Epithelial cell of esophagus (primary cell): ENCODE data around the gene RASSF1.

ENCODE experiments used
- DNase-seq: peaks from one replicate; pipeline ENCODE4 v3.0.0; 2010; ENCODE audit warnings: low read depth
- H3K4me3 ChIP-seq: 2 replicates; pipeline ENCODE4 v1.5.1; 2011; ENCODE audit warnings: mild to moderate bottlenecking, low read length, control low read depth
- TF ChIP-seq, protein P1 (sequence below): IDR thresholded peaks from 2 replicates; pipeline ENCODE4 v1.5.1; 2011; ENCODE audit warnings: low read depth, mild to moderate bottlenecking, low read length, control low read depth, inconsistent platforms; ENCODE audit not compliant: insufficient read depth; ENCODE audit errors: missing control alignments

Gene RASSF1

DNA sequence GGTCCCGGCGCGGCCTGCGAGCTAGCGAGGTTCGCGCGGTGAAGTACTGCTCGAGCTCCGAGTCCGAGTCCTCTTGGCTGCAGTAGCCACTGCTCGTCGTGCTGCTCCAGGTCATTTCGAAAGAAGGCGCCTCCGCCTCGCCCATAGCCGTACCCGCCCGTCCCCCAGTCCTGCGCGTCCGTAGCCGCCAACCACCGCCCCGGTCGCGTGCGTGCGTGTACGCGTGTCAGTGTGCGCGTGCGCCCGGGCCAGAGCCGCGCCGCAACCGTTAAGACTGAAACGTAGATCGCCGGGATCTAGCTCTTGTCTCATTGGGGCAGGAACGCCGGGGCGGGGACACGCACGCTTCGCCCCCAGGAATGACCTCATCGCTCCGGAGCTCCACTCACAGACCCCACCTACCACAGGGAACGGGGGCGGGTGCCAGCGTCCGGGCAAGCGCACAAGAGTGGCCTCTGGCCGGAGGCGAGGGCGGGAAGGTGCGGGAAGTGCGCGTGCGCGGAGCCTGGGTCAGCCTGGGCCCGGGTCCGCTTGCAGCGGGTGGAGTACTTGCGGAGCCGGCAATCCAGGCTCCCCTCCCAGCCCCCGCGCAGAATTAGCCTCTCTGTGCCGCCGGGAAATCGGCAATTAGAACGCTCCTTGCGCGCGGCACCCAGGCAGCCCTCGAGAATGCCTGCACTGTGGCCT lies 3.3 kb downstream of the RASSF1 start:
- peak; percentile 100 for DNase-seq
- H3K4me3 ChIP-seq: peak overlapping the region; percentile 92
- TF ChIP-seq, protein P1, sequence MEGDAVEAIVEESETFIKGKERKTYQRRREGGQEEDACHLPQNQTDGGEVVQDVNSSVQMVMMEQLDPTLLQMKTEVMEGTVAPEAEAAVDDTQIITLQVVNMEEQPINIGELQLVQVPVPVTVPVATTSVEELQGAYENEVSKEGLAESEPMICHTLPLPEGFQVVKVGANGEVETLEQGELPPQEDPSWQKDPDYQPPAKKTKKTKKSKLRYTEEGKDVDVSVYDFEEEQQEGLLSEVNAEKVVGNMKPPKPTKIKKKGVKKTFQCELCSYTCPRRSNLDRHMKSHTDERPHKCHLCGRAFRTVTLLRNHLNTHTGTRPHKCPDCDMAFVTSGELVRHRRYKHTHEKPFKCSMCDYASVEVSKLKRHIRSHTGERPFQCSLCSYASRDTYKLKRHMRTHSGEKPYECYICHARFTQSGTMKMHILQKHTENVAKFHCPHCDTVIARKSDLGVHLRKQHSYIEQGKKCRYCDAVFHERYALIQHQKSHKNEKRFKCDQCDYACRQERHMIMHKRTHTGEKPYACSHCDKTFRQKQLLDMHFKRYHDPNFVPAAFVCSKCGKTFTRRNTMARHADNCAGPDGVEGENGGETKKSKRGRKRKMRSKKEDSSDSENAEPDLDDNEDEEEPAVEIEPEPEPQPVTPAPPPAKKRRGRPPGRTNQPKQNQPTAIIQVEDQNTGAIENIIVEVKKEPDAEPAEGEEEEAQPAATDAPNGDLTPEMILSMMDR: no peak

DNA sequence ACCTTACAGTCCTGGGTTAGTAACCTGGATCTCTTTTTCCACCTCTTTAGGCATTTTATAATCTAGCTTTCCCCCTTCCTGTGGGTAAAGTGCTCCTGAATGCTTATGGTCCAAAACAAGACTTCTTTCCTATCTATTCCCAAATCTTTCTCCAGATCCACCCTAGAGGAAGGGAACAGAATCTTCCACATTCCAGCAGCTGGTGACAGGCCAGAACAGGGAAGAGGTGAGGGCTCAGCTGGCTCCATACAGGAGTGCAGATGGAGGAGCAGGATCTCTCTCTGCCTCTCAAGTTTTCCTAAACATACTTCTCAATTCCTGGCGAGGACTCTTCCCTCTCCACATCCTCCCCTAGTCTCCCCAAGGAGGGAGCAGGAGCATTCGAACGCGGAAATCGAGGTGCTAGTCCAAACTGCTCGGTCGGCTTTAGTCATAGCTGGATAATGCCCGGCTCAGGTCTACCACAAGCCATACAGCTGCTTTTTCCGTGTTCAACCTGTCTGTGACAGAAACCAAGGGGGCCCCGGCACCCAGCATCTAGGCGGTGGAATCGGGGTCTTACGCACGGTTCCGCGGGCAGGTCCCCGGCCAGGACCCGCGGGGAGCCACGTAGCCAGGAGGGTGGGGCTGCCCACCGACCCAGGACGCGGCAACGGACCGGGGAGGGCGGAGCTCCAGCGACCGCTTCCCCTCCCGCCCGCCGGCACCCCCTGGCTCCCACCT lies 4.0 kb downstream of the RASSF1 start:
- DNase-seq: peak; percentile 53
- peak overlapping the region; percentile 92 for H3K4me3 ChIP-seq
- TF ChIP-seq, protein P1: peak; percentile 18

DNA sequence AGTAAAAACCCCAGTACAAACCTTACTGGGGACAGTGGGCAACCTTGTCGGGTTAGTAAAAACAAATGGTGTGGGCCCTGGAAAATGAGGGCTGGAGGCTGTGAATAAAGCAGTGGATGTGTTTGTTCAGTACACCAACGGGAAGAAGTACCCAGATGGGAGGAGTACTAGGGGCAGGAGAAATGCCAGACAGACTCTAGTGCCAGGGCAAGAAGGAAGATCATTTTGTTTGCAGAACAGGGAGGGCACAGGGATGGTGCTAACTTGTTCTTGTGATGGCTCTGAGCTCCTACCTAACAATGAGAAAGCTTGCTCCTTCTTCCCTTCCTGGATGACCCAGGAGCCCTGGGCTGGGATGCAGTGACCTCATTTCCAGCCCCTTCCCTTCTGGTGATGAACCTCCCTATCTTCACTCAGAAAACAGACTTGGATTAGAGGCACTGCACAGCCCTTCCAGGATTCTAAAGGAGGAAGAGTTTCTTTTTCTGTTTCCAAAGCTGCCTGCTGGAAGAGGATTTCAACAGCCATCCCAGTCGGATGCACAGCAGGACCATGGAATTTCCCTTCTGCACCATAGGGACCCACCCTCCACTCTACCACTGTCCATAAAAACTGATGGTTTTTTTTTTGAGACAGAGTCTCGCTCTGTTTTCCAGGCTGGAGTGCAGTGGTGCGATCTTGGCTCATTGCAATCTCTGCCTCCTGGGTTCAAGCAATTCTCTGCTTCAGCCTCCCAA lies 6.1 kb downstream of the RASSF1 start:
- TF ChIP-seq, protein P1: no peak
- H3K4me3 ChIP-seq: no peak overlapping the region
- DNase-seq: no peak

DNA sequence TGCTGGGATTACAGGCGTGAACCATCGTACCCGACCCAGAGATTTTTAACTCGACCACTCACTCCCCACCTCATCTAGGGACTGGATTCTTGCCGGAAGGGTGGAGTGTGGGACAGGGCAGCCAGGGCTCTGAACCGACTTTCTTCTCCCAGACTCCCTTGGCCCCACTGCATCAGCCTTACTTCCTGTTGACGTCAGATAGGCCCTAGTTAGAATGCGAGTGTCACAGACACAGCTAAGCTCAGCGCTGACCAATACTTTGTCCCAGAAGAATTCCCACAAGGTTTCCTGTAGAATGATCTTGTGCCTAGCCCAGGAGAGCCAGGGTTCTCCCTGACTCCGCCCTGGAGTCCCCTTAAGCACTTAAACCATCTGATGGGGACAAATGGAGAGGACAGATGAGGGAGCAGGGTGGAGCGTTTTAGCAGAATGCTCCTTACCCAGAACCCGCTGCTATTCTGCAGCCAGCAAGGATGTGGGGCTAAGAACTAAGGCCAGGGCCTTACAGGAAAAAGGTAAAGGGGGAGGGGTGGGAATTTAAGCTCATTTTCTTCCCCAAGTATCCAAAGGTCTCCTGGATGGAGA lies 6.8 kb downstream of the RASSF1 start:
- H3K4me3 ChIP-seq: no peak overlapping the region
- DNase-seq: no peak
- TF ChIP-seq, protein P1: no peak

DNA sequence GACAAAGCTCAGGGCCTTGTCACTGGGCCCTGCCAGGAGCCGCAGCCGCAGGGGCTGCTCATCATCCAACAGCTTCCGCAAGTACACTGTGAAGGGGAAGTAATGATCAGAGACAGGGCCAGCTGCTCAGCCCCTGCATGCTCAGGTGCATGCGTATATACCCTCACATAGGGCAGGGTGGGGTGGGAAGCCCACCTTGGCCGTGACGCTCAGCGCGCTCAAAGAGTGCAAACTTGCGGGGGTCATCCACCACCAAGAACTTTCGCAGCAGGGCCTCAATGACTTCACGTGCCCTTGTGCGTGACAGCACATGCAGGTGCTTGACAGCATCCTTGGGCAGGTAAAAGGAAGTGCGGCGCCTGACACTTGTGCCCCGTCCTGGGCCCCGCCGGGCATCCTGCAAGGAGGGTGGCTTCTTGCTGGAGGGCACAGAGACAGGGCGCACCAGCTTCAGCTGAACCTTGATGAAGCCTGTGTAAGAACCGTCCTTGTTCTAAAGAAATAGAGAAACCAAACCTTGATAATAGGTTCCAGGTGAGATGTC lies 9.2 kb downstream of the RASSF1 start:
- DNase-seq: no peak
- TF ChIP-seq, protein P1: no peak
- H3K4me3 ChIP-seq: no peak overlapping the region

DNA sequence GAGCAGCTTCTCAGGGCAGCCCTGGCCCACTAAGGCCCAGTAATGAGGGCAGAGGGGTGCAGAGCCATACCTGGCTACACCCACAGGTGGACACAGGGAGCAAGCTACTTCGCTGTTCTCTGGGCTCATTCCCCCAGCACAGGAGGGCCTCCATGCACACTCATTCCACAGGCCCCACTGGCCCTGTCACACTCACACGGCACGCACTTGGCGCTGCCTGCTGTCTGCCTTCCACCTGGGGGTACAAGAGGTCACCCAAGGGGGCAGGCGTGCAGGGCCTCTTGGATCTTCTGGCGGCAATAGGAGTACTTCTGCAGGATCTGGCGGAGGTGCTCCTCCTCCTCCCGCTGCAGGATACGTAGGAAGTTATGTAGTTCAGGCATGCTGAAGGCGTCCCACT lies 10.3 kb downstream of the RASSF1 start:
- TF ChIP-seq, protein P1: no peak
- no peak for DNase-seq

More for the DNA sequence above, 10.3 kb downstream of the RASSF1 start:
- H3K4me3 ChIP-seq: no peak overlapping the region
